ENCODE measurements around the gene ARF6.

GRCh38 chr14:49921401-49921800, 28.5 kb downstream of the ARF6 start:
- TF ChIP-seq TAF1 (IDR thresholded peaks at IDR 0.05; ENCODE audit: borderline replicate concordance, insufficient read depth, low read length) (no peak), POLR2AphosphoS5 (IDR thresholded peaks at IDR 0.05; ENCODE audit: low read depth, low read length) (no peak), SIN3A (IDR thresholded peaks at IDR 0.05; ENCODE audit: borderline replicate concordance, insufficient read depth, low read length) (no peak), FOXP2 (optimal IDR thresholded peaks at IDR 0.05; ENCODE audit: borderline replicate concordance, extremely low read depth, extremely low read length, insufficient read depth) (no peak)
- TF ChIP-seq, protein P1, sequence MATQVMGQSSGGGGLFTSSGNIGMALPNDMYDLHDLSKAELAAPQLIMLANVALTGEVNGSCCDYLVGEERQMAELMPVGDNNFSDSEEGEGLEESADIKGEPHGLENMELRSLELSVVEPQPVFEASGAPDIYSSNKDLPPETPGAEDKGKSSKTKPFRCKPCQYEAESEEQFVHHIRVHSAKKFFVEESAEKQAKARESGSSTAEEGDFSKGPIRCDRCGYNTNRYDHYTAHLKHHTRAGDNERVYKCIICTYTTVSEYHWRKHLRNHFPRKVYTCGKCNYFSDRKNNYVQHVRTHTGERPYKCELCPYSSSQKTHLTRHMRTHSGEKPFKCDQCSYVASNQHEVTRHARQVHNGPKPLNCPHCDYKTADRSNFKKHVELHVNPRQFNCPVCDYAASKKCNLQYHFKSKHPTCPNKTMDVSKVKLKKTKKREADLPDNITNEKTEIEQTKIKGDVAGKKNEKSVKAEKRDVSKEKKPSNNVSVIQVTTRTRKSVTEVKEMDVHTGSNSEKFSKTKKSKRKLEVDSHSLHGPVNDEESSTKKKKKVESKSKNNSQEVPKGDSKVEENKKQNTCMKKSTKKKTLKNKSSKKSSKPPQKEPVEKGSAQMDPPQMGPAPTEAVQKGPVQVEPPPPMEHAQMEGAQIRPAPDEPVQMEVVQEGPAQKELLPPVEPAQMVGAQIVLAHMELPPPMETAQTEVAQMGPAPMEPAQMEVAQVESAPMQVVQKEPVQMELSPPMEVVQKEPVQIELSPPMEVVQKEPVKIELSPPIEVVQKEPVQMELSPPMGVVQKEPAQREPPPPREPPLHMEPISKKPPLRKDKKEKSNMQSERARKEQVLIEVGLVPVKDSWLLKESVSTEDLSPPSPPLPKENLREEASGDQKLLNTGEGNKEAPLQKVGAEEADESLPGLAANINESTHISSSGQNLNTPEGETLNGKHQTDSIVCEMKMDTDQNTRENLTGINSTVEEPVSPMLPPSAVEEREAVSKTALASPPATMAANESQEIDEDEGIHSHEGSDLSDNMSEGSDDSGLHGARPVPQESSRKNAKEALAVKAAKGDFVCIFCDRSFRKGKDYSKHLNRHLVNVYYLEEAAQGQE (IDR thresholded peaks at IDR 0.05; ENCODE audit: insufficient read depth in 1 of 2, low read depth in 2 of 2, low read length in 2 of 2), result no peak
